ENCODE measurements around the gene RRP1. TPM values are rescaled to one million over a fixed set of nuclear protein-coding genes. Genes with fewer than 3 reads are reported as not detected.

Gene RRP1
- total and polyA plus RNA-seq, 2 of the 13 experiments (the other 11 are each of a cell fraction or from before 2014, with no cell fraction given), result 20.1 to 35.1 TPM

GRCh38 chr21:43797415-43797814 lies 8.0 kb downstream of the RRP1 start (continued):
- no peak for TF ChIP-seq ZXDC (CRISPR knock-in tag; IDR thresholded peaks at IDR 0.05)
- no peak for TF ChIP-seq ISL2 (CRISPR knock-in tag; IDR thresholded peaks at IDR 0.05)
- no peak for TF ChIP-seq HMG20B (CRISPR knock-in tag; conservative IDR thresholded peaks at IDR 0.05)
- no peak for TF ChIP-seq ZNF724P (CRISPR knock-in tag; IDR thresholded peaks at IDR 0.05; ENCODE audit: borderline replicate concordance)
- TF ChIP-seq ATRX (CRISPR knock-in tag; IDR thresholded peaks at IDR 0.05; ENCODE audit: borderline replicate concordance), result no peak
- TF ChIP-seq ZNF512 (CRISPR knock-in tag; IDR thresholded peaks at IDR 0.05), result no peak
- no peak for TF ChIP-seq NR2C2 (CRISPR knock-in tag; IDR thresholded peaks at IDR 0.05; ENCODE audit: borderline replicate concordance)
- no peak for TF ChIP-seq ZNF530 (CRISPR knock-in tag; IDR thresholded peaks at IDR 0.05; ENCODE audit: low read depth)
- TF ChIP-seq, protein P1, sequence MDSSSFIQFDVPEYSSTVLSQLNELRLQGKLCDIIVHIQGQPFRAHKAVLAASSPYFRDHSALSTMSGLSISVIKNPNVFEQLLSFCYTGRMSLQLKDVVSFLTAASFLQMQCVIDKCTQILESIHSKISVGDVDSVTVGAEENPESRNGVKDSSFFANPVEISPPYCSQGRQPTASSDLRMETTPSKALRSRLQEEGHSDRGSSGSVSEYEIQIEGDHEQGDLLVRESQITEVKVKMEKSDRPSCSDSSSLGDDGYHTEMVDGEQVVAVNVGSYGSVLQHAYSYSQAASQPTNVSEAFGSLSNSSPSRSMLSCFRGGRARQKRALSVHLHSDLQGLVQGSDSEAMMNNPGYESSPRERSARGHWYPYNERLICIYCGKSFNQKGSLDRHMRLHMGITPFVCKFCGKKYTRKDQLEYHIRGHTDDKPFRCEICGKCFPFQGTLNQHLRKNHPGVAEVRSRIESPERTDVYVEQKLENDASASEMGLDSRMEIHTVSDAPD (CRISPR knock-in tag; IDR thresholded peaks at IDR 0.05), result no peak
